Astrocyte of the spinal cord (primary cell): ENCODE results near the gene MYL6.
A peak's percentile ranks its signal among the peaks of the same experiment; 100 is the strongest.

Source experiments
- DNase-seq: peaks from one replicate; pipeline ENCODE4 v3.0.0; 2011; ENCODE audit warnings: low read depth, low spot score
- H3K4me3 ChIP-seq: 2 replicates; pipeline ENCODE4 v1.5.1; 2011; ENCODE audit warnings: low read depth, mild to moderate bottlenecking, low read length, moderate library complexity
- in situ Hi-C: cut with HindIII; loops from 2 replicates; pipeline ENCODE4 v1.10.0; 2017; ENCODE audit warnings: low sequenced_read_pairs
- TF ChIP-seq, protein P1 (sequence below): IDR thresholded peaks from 2 replicates; pipeline ENCODE4 v1.5.1; 2012; ENCODE audit warnings: low read depth, mild to moderate bottlenecking, low read length, inconsistent platforms

The MYL6 gene

DNA sequence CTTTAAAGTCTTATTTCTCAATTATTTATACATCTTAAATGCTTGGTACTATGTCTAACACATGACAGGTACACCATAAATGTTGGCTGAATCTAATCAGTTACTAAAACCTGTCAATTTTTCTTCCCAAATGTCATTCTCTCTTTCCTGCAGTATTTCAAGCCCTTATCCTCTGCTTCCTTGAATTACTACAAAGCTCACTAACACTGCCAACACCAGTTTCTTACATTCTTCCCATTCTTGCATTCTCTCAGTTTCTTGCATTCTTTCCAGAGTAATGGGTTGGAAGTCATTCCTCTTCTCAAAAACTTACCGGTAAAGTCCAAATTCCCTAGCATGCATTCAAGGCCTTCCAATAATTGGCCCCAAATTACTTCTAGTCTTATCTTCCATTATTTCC lies 40.7 kb downstream of the MYL6 start:
- TF ChIP-seq, protein P1, sequence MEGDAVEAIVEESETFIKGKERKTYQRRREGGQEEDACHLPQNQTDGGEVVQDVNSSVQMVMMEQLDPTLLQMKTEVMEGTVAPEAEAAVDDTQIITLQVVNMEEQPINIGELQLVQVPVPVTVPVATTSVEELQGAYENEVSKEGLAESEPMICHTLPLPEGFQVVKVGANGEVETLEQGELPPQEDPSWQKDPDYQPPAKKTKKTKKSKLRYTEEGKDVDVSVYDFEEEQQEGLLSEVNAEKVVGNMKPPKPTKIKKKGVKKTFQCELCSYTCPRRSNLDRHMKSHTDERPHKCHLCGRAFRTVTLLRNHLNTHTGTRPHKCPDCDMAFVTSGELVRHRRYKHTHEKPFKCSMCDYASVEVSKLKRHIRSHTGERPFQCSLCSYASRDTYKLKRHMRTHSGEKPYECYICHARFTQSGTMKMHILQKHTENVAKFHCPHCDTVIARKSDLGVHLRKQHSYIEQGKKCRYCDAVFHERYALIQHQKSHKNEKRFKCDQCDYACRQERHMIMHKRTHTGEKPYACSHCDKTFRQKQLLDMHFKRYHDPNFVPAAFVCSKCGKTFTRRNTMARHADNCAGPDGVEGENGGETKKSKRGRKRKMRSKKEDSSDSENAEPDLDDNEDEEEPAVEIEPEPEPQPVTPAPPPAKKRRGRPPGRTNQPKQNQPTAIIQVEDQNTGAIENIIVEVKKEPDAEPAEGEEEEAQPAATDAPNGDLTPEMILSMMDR = no peak
- no peak for DNase-seq
- H3K4me3 ChIP-seq = no peak overlapping the region
- in situ Hi-C loops = no loop called here

- TF ChIP-seq, protein P1 = no peak
- no peak for DNase-seq
- H3K4me3 ChIP-seq = no peak overlapping the region
- in situ Hi-C loops = no loop called here
Measured at GRCh38 chr12:56202366-56202765, 44.2 kb downstream of the MYL6 start.

DNA sequence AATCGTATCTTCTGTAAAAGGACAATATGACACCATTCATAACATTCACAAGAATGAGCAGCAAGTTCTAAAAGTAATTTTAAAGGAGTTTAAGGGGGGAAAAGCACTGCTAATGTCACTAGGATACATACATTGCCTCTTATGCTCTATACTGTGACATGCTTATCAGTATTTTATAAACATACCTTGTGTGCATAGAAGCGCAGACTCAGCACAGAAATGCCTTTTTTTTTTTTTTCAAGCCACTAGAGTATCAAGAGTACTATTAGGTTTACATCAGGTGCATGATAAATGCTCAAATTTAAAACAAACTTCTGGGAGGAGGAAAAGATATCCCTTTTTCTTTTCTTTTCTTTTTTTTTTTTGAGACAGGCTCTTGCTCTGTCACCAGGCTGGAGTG lies 44.7 kb downstream of the MYL6 start:
- no peak for DNase-seq
- in situ Hi-C loops = no loop called here

DNA sequence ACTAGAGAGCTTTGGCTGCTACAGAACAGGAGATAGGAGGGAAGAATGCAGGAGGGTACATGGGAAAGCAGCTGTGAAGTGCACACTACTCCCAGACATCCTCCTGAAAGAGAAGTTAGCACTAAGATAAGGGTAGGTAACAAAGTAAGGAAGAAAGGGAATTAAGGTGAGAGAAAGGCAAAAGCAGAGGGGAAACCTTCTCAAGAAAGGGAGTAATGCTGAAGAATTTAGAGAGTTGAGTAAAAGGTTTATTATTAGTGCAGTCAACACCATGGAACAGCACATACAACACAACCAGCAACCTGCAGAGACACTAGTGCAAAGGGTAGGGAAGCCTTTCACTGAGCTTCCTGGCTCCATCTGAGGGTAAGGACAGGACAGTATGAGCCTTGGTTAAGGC lies 46.1 kb downstream of the MYL6 start:
- H3K4me3 ChIP-seq = no peak overlapping the region
- no peak for DNase-seq
- TF ChIP-seq, protein P1 = no peak
- in situ Hi-C loops = no loop called here

More for the DNA sequence above, 44.7 kb downstream of the MYL6 start:
- no peak overlapping the region for H3K4me3 ChIP-seq
- TF ChIP-seq, protein P1 = no peak

DNA sequence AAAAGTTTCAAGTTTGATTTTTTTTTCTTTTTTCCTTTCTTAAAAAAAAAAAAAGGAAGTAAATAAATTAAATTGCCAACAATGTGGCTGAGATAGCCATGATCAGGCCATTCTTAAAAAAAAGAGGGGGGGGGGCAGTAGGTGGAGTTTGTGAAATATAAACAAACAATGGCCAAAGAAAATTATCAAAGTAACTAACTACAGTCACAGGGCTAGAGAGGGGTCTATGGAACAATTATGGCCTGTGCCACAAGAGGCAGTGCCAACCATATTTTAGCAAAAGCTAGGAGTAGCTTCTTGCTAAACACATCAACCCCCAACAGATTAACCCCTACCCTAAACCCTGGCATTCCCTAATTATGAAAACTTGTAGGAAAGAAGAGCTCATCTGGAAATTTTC lies 47.3 kb downstream of the MYL6 start:
- no peak for DNase-seq
- H3K4me3 ChIP-seq = no peak overlapping the region
- TF ChIP-seq, protein P1 = no peak
- in situ Hi-C loops = no loop called here

DNA sequence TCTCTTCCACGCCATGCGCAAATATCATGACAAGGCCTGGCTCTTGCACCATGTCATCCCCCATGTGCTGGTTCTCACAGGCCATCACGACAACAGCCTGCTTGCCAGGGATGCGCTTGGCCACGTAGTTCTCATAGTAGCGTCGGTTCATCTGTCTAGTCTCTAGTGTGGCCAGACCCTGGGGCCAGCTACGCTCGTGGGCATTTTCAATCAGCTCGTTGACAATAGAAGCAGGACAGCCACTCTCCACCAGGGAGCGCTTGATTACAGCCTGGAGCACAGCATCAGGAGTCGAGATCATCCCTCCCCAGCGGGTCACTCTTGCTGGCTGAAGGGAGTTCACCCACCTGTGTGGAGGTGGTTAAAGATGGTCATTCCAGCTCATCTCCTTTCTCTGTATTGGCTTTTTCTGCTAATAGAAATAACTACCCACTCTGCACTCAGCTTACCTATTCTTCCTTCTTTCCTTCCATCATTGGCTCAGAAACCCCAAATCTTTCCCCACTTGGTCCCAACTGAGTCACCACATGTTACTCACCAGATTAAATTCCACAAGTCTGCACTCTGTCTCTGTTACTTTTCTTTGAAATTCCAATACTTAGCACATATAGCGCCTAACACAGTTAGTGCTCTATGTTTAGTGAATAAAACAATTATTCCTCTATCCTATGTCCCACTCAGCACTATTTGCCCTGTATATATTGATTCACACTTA lies 48.5 kb downstream of the MYL6 start:
- TF ChIP-seq, protein P1 = peak; percentile 82
- in situ Hi-C loops = no loop called here
- peak; percentile 45 for DNase-seq
- no peak overlapping the region for H3K4me3 ChIP-seq

DNA sequence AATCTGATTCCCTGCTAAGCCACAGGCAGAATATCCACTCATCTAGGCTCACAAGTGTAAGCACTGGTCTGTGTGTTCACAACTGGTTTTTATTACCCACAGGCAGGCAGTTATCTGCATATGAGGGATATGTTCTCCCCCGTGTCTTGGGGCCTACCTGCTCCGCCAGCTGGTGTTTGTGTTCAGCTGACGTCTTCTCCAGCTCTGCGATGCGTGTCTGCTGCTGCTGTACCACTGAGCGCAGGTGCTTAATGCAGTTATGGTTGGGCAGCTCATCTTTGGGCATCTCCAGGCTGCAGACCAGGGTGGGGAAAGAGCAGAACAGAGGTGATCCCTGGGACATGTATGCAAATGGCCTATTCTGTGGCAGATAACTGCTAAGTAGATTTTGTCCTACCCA lies 49.8 kb downstream of the MYL6 start:
- no peak for DNase-seq
- TF ChIP-seq, protein P1 = no peak
- H3K4me3 ChIP-seq = no peak overlapping the region
- in situ Hi-C loops = no loop called here
